ACHN (cell line): Measurements from ENCODE around the gene VPS36.
"Not testable (repeated sequence)": the region's sequence is repeated elsewhere in the genome, so short reads cannot be mapped to it uniquely, and the experiment has no call there.

Experiments
- DNase-seq: peaks from one replicate; pipeline ENCODE4 v3.0.0-alpha.2; 2015
- in situ Hi-C: cut with HindIII; loops from 2 replicates; pipeline ENCODE4 v1.10.0; 2017; ENCODE audit warnings: low sequenced_read_pairs, low pct_ligation_motif_present, low pct_unique_long_range_greater_than_20kb

VPS36 gene, protein sequence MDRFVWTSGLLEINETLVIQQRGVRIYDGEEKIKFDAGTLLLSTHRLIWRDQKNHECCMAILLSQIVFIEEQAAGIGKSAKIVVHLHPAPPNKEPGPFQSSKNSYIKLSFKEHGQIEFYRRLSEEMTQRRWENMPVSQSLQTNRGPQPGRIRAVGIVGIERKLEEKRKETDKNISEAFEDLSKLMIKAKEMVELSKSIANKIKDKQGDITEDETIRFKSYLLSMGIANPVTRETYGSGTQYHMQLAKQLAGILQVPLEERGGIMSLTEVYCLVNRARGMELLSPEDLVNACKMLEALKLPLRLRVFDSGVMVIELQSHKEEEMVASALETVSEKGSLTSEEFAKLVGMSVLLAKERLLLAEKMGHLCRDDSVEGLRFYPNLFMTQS

DNA sequence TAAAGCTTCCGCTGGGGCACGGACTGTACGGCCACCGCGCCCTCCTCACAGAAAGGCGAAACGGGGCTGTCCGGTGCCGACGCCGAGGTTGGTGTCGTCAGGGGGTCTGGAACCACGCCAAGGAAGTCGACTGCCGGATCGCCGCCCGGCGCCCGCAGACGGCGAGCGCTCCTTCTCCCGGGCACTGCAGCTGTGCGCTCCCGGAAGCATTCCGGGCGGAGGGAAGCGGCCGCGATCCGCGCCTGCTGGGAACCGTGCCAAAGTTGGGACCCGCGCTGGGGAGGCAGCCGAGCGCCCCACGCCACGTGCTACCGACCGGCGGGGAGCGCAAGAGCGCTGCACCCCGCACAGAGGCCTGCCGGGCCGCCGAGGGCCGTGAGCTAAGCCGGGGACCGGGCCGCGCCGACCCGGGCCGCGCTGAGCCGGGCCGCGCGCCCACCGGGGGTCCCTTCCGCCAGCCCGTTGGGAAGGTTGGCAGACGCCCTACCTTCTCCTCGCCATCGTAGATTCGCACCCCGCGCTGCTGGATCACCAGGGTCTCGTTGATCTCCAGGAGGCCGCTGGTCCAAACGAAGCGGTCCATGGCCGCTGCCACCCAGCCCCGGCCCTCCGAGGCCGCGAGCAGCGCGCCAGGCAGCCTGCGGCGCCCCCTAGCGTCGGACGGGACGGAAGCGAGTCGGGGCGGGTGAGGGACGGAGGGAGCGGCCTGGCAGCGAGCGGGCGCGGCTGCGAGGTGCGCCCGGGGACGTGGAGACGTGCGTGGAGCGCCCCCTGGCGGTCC is at the start of gene VPS36:
Gene VPS36 (minus strand): TSS at position 623 of the 781 bp plus-strand sequence. CDS start 40 bp downstream, at position 583.
- DNase-seq = peak; percentile 92
- in situ Hi-C loops = no loop called here

GRCh38 chr13:52497979-52498378 is 47.5 kb upstream of the VPS36 start:
- in situ Hi-C loops, DNase-seq: not testable (repeated sequence)

DNA sequence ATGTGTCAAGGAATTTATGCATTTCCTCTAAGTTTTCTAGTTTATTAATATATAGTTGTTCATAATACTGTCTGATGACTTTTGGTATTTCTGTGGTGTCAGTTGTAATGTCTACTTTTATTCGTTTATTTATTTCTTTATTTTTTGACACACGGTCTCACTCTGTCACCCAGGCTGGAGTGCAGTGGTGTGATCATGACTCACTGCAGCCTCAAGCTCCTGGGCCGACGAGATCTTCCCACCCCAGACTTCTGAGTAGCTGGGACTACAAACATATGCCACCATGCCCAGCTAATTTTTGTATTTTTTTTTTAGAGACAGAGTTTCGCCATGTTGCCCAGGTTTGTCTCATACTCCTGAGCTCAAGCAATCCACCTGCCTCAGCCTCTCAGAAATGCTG is 43.8 kb upstream of the VPS36 start:
- in situ Hi-C loops, DNase-seq: not testable (repeated sequence)

DNA sequence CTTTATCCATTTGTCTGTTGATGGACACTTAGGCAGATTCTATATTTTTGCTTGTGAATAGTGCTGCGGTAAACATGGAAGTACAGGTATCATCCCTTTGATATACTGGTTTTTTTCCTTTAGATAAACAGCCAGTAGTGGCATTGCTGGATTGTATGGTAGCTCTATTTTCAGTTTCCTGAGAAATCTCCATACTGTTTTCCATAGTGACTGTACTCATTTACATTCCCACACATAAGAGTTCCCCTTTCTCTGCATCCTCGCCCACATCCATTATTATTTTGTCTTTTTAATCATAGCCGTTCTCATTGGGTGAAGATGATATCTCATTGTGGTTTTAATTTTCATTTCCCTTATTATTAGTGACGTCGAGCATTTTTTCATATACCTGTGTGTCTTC is 40.6 kb upstream of the VPS36 start:
- in situ Hi-C loops, DNase-seq: not testable (repeated sequence)

- DNase-seq, in situ Hi-C loops: not testable (repeated sequence)
Observed at GRCh38 chr13:52488763-52489162, 38.3 kb upstream of the VPS36 start.

DNA sequence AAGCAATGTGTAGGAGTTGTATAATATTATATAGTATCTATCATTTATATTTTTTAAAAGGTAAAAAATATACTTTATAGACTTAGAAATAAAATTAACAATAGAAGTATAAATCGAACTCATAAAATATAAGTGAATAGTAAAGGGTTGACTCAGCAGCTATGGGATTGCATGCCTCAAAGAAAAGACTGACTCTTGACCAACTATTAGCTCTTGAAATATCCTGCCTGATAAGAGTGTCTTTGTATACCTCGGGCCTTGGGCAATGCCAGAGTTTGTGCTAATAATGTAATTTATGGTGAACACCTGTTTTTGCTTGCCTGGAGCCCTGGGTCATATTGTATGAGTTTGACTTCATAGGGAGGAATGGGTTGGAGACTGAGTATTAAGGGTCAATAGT is 36.6 kb upstream of the VPS36 start:
- in situ Hi-C loops, DNase-seq: not testable (repeated sequence)

DNA sequence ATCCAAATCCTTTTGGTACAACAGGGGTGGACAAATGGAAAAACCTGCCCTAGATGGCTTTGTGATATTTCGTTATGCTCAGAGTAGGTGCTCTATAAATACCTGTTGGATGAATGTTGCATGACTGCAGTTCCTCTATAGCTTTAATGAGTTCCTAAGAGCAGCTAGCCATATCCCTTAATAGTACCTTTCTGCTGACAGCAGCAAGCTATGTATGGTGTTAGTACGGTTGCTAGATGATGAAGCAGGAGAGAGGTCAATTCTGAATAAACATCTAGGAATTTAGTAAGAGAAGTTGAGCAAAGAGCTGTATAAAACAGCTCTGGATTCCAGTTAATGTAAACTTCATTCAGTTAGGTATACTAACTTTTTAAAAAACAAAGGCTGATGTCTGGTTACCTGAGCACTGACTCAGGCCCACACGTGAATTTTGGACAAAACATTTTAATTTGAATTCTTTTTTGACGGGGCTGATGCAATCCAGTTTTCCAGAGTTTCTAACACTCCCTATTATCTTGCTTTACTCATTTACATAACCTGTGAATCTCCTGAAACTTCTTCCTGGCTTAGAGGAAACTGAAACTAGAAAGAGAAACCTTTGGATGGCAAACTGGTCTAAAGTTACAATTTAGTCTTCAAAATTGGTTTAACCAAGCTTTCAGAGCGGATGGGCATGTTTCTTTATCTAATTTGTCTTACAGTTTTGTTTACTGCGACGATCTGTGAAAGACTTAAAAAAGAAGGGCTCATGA is 30.4 kb upstream of the VPS36 start:
- DNase-seq, in situ Hi-C loops: not testable (repeated sequence)

DNA sequence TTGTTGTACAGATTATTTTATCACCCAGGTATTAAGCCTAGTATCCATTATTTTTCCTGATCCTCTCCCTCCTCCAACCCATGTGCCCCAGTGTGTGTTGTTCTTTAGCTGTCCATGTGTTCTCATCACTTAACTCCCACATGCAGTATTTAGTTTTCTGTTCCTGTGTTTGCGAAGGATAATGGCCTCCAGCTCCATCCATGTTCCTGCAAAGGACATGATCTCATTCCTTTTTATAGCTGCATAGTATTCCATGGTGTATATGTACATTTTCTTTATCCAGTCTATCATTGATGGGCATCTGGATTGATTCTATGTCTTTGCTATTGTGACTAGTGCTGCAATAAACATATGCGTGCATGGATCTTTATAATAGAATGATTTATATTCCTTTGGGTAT is 18.1 kb upstream of the VPS36 start:
- in situ Hi-C loops, DNase-seq: not testable (repeated sequence)

DNA sequence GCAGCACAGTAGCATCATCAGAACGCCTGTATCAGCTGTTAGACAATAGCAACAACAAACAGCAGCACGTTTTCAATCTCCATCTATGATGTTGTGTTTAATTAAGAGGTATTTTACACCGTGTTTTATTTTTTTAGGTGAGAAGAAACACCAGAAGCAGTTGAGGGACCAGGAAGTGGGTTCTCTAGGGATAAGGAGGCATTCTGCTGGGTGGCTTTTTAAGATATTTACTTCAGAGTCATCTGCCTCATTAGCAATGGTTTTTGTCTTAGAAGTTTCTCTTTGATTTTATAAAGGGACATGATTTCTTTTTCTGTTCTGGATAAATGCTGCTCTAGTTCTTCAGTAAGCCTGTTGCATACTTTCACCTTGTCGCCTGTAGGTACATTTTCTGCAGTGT is 13.1 kb upstream of the VPS36 start:
- DNase-seq = no peak
- in situ Hi-C loops = no loop called here

- no peak for DNase-seq
- in situ Hi-C loops = no loop called here
Observed at GRCh38 chr13:52461265-52461664, 10.8 kb upstream of the VPS36 start.

GRCh38 chr13:52459668-52460067 is 9.2 kb upstream of the VPS36 start:
- in situ Hi-C loops = no loop called here
- DNase-seq = peak; percentile 52

DNA sequence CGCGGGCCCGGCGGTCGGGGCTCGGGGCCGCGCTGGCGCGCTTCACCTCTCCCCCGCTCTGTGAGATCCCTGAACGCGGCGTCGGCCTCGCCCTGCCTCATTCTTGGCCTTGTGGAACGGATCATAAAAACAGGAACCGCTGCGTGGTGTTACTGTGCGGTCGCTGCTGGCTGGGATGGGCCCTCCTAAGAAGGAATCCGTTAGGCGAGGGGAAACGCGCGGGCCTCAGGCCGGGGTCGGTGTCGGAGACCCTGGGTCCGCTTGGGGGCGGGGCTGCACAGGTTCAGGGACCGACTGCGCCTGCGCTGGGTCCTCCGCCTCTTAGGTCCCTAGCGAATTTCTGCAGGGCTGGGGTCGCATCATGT is 5.2 kb upstream of the VPS36 start:
- peak; percentile 64 for DNase-seq
- in situ Hi-C loops = no loop called here

DNA sequence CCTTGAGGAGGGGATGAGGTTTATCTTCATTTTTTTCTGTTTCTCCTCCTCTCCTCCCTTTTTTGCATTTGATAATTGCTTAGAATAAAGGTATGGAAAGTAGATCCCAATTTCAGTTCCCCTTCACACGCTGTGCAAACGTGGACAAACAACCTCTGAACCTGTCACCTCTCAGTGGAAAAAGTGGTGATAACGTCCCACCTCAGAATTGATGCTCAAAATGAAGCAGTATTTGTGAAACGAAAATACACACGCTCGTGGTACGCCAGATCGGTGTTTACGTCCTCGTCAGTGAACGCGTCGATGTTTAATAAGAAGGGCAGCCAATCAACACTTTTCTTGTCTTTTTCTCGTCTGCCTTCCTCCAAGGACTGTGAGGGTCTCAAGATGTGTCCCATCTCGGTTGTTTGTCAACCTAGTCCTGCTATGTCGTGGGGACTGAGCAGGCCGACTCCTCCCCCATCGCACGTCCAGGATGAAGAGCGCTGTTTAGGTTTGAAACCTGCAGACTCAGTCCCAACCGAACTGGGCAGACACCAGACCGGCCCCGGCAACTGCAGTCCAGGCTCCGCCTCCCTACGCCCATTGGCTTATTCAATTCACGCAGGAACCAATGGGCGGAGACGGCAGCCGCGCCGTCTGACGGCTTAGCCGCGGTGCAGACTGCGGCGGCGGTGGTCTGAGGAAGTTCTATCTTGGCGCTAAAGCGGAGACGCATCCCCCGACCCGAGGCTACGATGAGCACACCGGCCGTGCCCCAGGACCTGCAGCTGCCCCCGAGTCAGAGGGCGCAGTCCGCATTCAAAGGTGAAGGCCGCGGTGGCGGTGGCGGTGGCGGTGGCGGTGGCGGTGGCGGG is 4.6 kb upstream of the VPS36 start, which contains the start of gene CKAP2:
Gene CKAP2 (plus strand): TSS at position 659 of the 857 bp plus-strand sequence. CDS start 79 bp downstream, at position 738.
- peak; percentile 92 for DNase-seq
- in situ Hi-C loops = no loop called here

DNA sequence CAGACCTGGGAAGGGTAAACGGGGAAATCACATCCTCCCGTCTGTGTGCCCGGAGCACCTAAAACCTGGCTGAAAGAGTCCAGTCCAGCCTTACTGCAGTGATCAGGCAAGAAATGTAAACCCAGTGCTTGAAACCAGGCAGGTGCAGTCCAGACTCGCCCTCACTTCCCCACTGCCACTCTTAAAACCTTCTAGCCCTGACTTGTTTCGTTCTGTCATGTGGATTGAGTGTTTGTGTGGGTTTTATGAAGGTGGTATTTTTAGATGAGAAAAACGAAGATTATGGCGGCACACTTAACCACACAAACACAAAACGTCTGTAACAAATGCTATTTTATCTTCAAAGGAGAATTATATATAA is 4.0 kb upstream of the VPS36 start:
- DNase-seq = peak; percentile 35
- in situ Hi-C loops = no loop called here

- in situ Hi-C loops = no loop called here
- no peak for DNase-seq
Observed at GRCh38 chr13:52452470-52452869, 2.0 kb upstream of the VPS36 start.

GRCh38 chr13:52451135-52451804 is 836 bp upstream of the VPS36 start:
- DNase-seq = no peak
- in situ Hi-C loops = no loop called here

- DNase-seq = no peak
- in situ Hi-C loops = no loop called here
Observed at GRCh38 chr13:52450793-52451116, 321 bp upstream of the VPS36 start.
